HepG2 (cell line): Measurements from ENCODE around the gene SHC1. TPM values are rescaled to one million over a fixed set of nuclear protein-coding genes. Genes with fewer than 3 reads are reported as not detected.

Experiments used
- CCDC6 ChIP-seq: sonication (generic); formaldehyde crosslinking; IDR thresholded peaks from 2 replicates; pipeline ENCODE4 v1.8.1; 2022; ENCODE audit warnings: mild to moderate bottlenecking, missing genetic modification reagents, moderate library complexity
- FIP1L1 ChIP-seq: fragments of 200-400 bp; formaldehyde crosslinking; IDR thresholded peaks from 2 replicates; pipeline ENCODE4 v1.6.1; 2018; ENCODE audit warnings: low read depth, mild to moderate bottlenecking, low read length, moderate library complexity, borderline replicate concordance; ENCODE audit not compliant: insufficient read depth
- IKZF5 ChIP-seq: IDR thresholded peaks from 2 replicates; pipeline ENCODE4 v1.6.1; 2018; ENCODE audit warnings: missing genetic modification reagents, mild to moderate bottlenecking, missing compliant biosample characterization
- KLF16 ChIP-seq, 2 experiments: sonication (generic) in 1 of 2; formaldehyde crosslinking in 1 of 2; IDR thresholded peaks; 2 replicates each; pipeline versions ENCODE4 v1.6.1 to v1.8.0; 2016 to 2023; ENCODE audit warnings: missing genetic modification reagents in 2 of 2, missing compliant biosample characterization in 1 of 2
- NFATC3 ChIP-seq: sonication (generic); formaldehyde crosslinking; IDR thresholded peaks from 2 replicates; pipeline ENCODE4 v1.5.1; 2020; ENCODE audit warnings: mild to moderate bottlenecking, missing genetic modification reagents
- ZBTB33 ChIP-seq: sonication (generic); formaldehyde crosslinking; IDR thresholded peaks from 2 replicates; pipeline ENCODE4 v1.4.0; 2020; ENCODE audit warnings: missing genetic modification reagents
- ZBTB34 ChIP-seq: sonication (generic); formaldehyde crosslinking; IDR thresholded peaks from 2 replicates; pipeline ENCODE4 v1.8.0; 2022; ENCODE audit warnings: mild to moderate bottlenecking, missing genetic modification reagents
- ZBTB42 ChIP-seq: sonication (generic); formaldehyde crosslinking; IDR thresholded peaks from 2 replicates; pipeline ENCODE4 v1.5.0; 2020; ENCODE audit warnings: mild to moderate bottlenecking, missing genetic modification reagents
- ZNF17 ChIP-seq: sonication (generic); formaldehyde crosslinking; IDR thresholded peaks from 2 replicates; pipeline ENCODE4 v1.5.0; 2020; ENCODE audit warnings: mild to moderate bottlenecking, missing genetic modification reagents
- ZNF710 ChIP-seq: sonication (generic); formaldehyde crosslinking; IDR thresholded peaks from 2 replicates; pipeline ENCODE4 v1.5.0; 2020; ENCODE audit warnings: mild to moderate bottlenecking, missing genetic modification reagents, borderline replicate concordance
- polyA plus RNA-seq, 8 experiments: library from polyadenylated mRNA; depleted of rRNA in 3 of 8; stranded (reverse) in 7 of 8; unstranded in 1 of 8; fragments of >200 nt; fragmentation: Illumina TruSeq in 4 of 8; extraction: Trizol in 4 of 8; gene quantifications; 2 replicates each; pipeline versions ENCODE4 v1.2.1 to v1.2.3, GENCODE V29; 2011 to 2016; ENCODE audit warnings: low read depth in 4 of 8, missing spikeins in 1 of 8, mixed read lengths in 1 of 8; ENCODE audit not compliant: insufficient read depth in 1 of 8
- total RNA-seq, 5 experiments: library from RNA; depleted of rRNA; stranded (reverse); fragments of >200 nt; fragmentation: Illumina TruSeq; extraction: Trizol; gene quantifications; 2 replicates each; pipeline ENCODE4 v1.2.3, GENCODE V29; 2016; ENCODE audit warnings: low read depth in 1 of 5

Gene SHC1
- total and polyA plus RNA-seq, 2 of the 13 experiments (the other 11 are each of a cell fraction or from before 2014, with no cell fraction given), result 52.0 to 137 TPM

GRCh38 chr1:155003227-155003765, 32.7 kb upstream of the SHC1 start (continued):
- no peak for TF ChIP-seq IKZF5
- no peak for TF ChIP-seq ZBTB34 (CRISPR knock-in tag)
- TF ChIP-seq KLF16 (CRISPR knock-in tag; IDR thresholded peaks at IDR 0.05), result no peak
- TF ChIP-seq ZNF17 (CRISPR knock-in tag), result 0 out of 2 replicates have a peak, but pooled peaks have one; percentile 59
- TF ChIP-seq FIP1L1, result no peak
- TF ChIP-seq ZBTB42 (CRISPR knock-in tag), result no peak
- peak; percentile 55; the same call in 1 of the 2 replicates for TF ChIP-seq CCDC6
- TF ChIP-seq ZNF710 (CRISPR knock-in tag), result no peak
- no peak for TF ChIP-seq NFATC3
- TF ChIP-seq ZBTB33 (CRISPR knock-in tag), result no peak
